ENCODE results near the gene RNF8.

RNF8 gene

DNA sequence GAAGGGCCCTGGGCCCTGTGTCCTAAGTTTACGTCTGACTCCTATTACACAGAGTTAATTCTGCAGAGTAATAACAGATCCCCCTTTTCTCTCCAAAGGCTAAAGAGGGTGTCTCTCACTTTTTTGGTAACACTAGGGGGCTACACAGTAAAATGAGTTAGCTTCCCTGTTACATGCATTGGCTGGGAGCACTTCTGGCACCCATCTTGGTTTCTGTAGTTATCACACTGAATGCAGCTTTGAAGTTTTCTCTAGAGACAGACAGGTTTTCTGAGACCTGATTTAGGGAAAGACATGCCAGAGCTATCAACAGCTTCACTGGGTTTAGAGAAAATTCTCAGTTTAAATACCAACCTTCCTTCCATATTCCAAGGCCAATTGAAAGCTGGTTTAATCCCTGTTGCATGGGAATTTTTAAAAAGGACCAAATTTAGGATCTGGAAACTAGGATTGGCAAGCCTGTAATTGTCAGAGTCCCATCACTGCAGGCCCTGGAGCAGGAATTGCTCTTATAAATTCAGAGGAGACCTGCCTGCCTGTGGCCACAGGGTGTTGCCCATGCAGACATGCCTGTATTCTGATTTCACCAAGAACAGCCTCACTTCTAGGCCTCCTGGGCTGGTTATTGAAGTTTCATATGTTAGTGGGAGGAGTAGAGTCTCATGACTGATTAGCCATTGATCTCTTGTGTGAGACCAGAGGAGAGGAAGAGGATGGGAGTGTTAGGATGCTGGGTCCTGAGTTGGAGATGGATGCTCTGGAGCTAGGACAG is 29.4 kb downstream of the RNF8 start:
- H3K4me3 ChIP-seq (ENCODE audit: low read depth, low read length): no peak overlapping the region
- TF ChIP-seq, protein P1, sequence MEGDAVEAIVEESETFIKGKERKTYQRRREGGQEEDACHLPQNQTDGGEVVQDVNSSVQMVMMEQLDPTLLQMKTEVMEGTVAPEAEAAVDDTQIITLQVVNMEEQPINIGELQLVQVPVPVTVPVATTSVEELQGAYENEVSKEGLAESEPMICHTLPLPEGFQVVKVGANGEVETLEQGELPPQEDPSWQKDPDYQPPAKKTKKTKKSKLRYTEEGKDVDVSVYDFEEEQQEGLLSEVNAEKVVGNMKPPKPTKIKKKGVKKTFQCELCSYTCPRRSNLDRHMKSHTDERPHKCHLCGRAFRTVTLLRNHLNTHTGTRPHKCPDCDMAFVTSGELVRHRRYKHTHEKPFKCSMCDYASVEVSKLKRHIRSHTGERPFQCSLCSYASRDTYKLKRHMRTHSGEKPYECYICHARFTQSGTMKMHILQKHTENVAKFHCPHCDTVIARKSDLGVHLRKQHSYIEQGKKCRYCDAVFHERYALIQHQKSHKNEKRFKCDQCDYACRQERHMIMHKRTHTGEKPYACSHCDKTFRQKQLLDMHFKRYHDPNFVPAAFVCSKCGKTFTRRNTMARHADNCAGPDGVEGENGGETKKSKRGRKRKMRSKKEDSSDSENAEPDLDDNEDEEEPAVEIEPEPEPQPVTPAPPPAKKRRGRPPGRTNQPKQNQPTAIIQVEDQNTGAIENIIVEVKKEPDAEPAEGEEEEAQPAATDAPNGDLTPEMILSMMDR (IDR thresholded peaks at IDR 0.05; ENCODE audit: control insufficient read depth, extremely low read depth, insufficient read depth): no peak
- DNase-seq (ENCODE audit: low read depth): no peak

DNA sequence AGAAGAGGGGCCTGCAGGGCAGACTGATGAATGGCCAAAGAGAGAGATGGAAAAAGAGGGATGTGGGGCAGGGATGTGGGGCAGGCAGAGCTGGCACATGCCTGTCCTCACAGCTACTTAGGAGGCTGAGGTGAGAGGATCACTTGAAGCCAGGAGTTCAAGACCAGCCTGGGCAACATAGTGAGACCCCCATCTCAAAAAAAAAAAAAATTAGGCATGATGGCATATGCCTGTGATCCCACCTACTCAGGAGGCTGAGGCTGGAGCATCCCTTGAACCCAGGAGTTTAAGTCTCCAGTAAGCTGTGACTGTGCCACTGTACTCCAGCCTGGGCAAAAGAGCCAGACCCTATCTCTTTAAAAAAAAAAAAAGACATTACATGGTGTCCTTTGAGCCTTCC is 34.8 kb downstream of the RNF8 start:
- H3K4me3 ChIP-seq (ENCODE audit: low read depth, low read length): no peak overlapping the region
- TF ChIP-seq, protein P1 (IDR thresholded peaks at IDR 0.05; ENCODE audit: control insufficient read depth, extremely low read depth, insufficient read depth): no peak
- no peak for DNase-seq (ENCODE audit: low read depth)

DNA sequence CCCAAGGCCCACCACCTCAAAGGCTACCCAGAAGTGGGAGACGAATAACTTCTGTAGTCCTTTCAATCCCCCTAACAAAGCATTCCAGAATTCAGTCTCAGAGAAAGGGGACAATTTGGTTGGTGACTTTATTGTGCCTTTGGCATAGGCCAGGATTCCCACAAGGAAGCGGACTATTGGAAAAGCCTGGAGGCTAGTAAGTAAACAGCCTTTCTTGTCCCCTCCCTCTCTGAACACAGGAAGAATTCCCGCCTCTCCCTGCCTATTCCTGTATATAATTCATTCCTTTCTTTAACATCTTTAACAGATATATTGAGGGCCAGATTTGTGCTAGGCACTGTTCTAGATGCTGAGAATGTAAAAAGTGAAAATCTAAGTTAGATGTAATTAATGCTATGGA is 36.1 kb downstream of the RNF8 start:
- TF ChIP-seq, protein P1 (IDR thresholded peaks at IDR 0.05; ENCODE audit: control insufficient read depth, extremely low read depth, insufficient read depth): no peak

DNA sequence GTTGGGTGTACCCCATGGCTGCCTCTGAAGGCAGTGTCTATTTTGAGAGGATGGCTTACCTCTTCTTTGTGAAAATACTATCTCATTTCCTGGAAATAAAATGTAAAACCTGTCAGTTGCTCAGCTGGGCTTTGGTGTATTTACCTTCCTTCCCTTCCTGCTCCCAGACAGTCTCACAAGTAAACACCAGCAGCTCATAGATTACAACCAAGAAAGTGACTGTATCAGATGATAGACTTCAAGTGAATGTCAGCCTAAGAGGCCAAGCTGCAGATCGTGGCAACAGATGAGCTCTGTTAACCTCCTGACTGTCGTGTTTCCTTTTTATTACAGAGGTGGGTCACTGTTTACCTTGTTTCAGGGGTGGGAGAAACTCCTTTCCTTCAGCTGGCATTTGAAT is 37.3 kb downstream of the RNF8 start:
- no peak for DNase-seq (ENCODE audit: low read depth)
- TF ChIP-seq, protein P1 (IDR thresholded peaks at IDR 0.05; ENCODE audit: control insufficient read depth, extremely low read depth, insufficient read depth): no peak
- no peak overlapping the region for H3K4me3 ChIP-seq (ENCODE audit: low read depth, low read length)

More for the DNA sequence above, 36.1 kb downstream of the RNF8 start:
- no peak for DNase-seq (ENCODE audit: low read depth)
- H3K4me3 ChIP-seq (ENCODE audit: low read depth, low read length): no peak overlapping the region

- DNase-seq (ENCODE audit: low read depth): no peak
- TF ChIP-seq, protein P1 (IDR thresholded peaks at IDR 0.05; ENCODE audit: control insufficient read depth, extremely low read depth, insufficient read depth): no peak
- no peak overlapping the region for H3K4me3 ChIP-seq (ENCODE audit: low read depth, low read length)
Measured at GRCh38 chr6:37392821-37393220, 39.0 kb downstream of the RNF8 start.

- H3K4me3 ChIP-seq (ENCODE audit: low read depth, low read length): no peak overlapping the region
- DNase-seq (ENCODE audit: low read depth): no peak
- TF ChIP-seq, protein P1 (IDR thresholded peaks at IDR 0.05; ENCODE audit: control insufficient read depth, extremely low read depth, insufficient read depth): no peak
Measured at GRCh38 chr6:37393381-37393929, 39.7 kb downstream of the RNF8 start.
